ENCODE measurements around the gene HADHB. TPM values are rescaled to one million over a fixed set of nuclear protein-coding genes. Genes with fewer than 3 reads are reported as not detected.

Gene HADHB
- total RNA-seq, 1 experiment from 2014 or later = 65.5 TPM

- TF ChIP-seq SRF (IDR thresholded peaks at IDR 0.05; ENCODE audit: low read depth) (no peak), JUND (IDR thresholded peaks at IDR 0.05) (no peak)
These were observed 92.6 kb downstream of the HADHB start (continued) for GRCh38 chr2:26337298-26337697.

Other genes starting within 250 kb of the HADHB start
- gene RAB10, start 210.9 kb upstream of the HADHB start, total RNA-seq (2021; ENCODE audit: unreplicated experiment) = 167 TPM
- gene GAREM2, start 71.9 kb upstream of the HADHB start, total RNA-seq (2021; ENCODE audit: unreplicated experiment) = 13.3 TPM
- 101 TPM for gene HADHA, start 307 bp upstream of the HADHB start, total RNA-seq (2021; ENCODE audit: unreplicated experiment)
- 63.3 TPM for gene SELENOI, start 101.2 kb downstream of the HADHB start, total RNA-seq (2021; ENCODE audit: unreplicated experiment)
- not detected for gene ADGRF3, start 101.8 kb downstream of the HADHB start, total RNA-seq (2021; ENCODE audit: unreplicated experiment)
- not detected for gene DRC1, start 157.0 kb downstream of the HADHB start, total RNA-seq (2021; ENCODE audit: unreplicated experiment)
- gene OTOF, start 233.2 kb downstream of the HADHB start, total RNA-seq (2021; ENCODE audit: unreplicated experiment) = 0.10 TPM

Data from HCT116 (cell line).